Ishikawa (cell line): ENCODE data around the gene WNK2.

Experiments used
- CEBPB ChIP-seq: IDR thresholded peaks from 2 replicates; pipeline ENCODE4 v1.6.1; 2012
- CREB1 ChIP-seq: IDR thresholded peaks from 2 replicates; pipeline ENCODE4 v1.6.1; 2012; ENCODE audit warnings: low read depth
- EP300 ChIP-seq: IDR thresholded peaks from 2 replicates; pipeline ENCODE4 v1.6.1; 2012; ENCODE audit warnings: borderline replicate concordance
- NFIC ChIP-seq: IDR thresholded peaks from 2 replicates; pipeline ENCODE4 v1.6.1; 2012
- RAD21 ChIP-seq: IDR thresholded peaks from 2 replicates; pipeline ENCODE4 v1.6.1; 2012; ENCODE audit warnings: low read depth
- TAF1 ChIP-seq: IDR thresholded peaks from 2 replicates; pipeline ENCODE4 v1.6.1; 2012; ENCODE audit warnings: low read depth, mild to moderate bottlenecking
- TCF12 ChIP-seq: IDR thresholded peaks from 2 replicates; pipeline ENCODE4 v1.6.1; 2012; ENCODE audit warnings: low read depth
- YY1 ChIP-seq: IDR thresholded peaks from 2 replicates; pipeline ENCODE4 v1.6.1; 2012; ENCODE audit warnings: low read depth
- ZBTB7A ChIP-seq: IDR thresholded peaks from 2 replicates; pipeline ENCODE4 v1.6.1; 2012; ENCODE audit warnings: low read depth
- TF ChIP-seq, protein P1 (sequence below): IDR thresholded peaks from 2 replicates; pipeline ENCODE4 v1.6.1; 2012
- TF ChIP-seq, protein P2 (sequence below): IDR thresholded peaks from 2 replicates; pipeline ENCODE4 v1.6.1; 2012

DNA sequence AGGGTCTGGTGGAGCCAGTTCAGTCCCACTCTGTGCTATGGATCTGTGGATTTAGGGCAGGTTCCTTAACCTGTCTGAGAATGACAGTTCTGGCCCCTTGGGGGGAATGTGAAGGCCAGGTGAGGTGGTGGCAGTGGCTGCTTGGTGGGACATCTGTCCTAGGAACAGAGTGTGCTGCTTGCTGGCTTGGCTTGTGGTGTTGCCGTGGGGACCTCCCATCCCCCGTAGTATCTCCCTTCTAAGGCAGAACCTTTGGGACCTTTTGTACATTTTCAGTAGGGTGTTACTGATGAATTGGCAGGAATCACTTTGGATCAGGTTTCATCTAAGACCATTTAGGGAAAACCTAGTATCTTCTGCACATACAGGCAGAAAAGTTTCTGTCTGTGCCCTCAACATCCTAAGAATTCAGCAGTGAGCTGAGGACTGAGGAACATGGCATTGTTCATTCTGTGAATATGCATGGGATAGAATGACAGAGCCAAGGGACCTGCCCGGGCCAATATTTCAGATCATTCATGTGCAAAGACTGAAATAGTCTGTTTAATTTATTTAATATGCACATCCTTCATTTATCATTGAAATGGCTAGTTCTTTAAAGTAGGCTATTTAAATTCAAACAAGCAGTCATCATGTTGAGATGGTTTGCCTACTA is 64.6 kb downstream of the WNK2 start:
- TF ChIP-seq ZBTB7A (no peak), CREB1 (no peak), EP300 (no peak), RAD21 (no peak), TCF12 (no peak), TAF1 (no peak), YY1 (no peak), CEBPB (no peak), NFIC (no peak)
- TF ChIP-seq, protein P1, sequence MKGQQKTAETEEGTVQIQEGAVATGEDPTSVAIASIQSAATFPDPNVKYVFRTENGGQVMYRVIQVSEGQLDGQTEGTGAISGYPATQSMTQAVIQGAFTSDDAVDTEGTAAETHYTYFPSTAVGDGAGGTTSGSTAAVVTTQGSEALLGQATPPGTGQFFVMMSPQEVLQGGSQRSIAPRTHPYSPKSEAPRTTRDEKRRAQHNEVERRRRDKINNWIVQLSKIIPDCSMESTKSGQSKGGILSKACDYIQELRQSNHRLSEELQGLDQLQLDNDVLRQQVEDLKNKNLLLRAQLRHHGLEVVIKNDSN, result no peak
- TF ChIP-seq, protein P2, sequence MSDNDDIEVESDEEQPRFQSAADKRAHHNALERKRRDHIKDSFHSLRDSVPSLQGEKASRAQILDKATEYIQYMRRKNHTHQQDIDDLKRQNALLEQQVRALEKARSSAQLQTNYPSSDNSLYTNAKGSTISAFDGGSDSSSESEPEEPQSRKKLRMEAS, result no peak
